NCI-H1436 (cell line): Measurements from ENCODE around the gene MSRB1.
"Not testable (repeated sequence)": the region's sequence is repeated elsewhere in the genome, so short reads cannot be mapped to it uniquely, and the experiment has no call there.

Experiments used
- DNase-seq: peaks from one replicate; lab custom pipeline; 2025; lab: John Stamatoyannopoulos, UW

Gene MSRB1

DNA sequence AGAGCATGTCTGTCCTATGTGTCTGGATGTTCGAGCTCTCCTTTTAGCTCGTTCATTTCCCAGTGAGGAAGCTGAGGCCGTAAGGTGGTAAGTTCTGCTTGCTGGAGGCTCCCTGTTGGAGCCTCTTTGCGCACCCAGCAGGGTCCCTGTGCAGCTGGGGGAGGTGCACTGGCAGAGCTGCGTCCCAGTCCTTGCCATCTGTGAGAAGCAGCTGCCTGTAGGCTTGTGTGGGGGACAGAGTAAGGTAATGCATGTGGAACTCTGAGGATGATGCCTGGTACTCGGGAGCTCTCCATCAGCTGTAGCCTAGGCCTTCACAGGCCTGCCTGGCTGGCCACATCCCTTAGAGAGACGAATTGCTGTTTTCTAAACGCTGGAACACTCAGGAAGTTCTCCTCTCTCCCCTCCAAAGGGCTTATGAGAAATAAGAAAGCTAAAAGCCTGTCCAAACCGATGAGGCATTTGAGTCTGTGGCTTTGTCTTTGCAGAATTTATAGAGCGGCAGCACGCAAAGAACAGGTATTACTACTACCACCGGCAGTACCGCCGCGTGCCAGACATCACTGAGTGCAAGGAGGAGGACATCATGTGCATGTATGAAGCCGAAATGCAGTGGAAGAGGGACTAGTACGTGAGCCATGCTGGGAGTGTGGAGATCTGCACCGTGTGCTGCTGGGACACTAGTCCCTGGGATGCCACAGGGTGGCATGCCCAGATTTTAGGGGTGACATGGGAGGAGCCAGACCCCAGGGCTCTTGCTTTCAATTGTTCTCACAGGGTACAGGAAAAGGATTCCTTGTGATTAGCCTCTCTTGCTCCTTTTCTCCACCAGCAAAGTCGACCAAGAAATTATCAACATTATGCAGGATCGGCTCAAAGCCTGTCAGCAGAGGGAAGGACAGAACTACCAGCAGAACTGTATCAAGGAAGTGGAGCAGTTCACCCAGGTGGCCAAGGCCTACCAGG lies 17.9 kb upstream of the MSRB1 start:
- no peak for DNase-seq

GRCh38 chr16:1959269-1960039 lies 16.5 kb upstream of the MSRB1 start, which contains the start of gene NDUFB10:
Gene NDUFB10 (plus strand): TSS chr16:1959538. CDS start chr16:1959625, 87 bp downstream.
- DNase-seq = peak; percentile 82

DNA sequence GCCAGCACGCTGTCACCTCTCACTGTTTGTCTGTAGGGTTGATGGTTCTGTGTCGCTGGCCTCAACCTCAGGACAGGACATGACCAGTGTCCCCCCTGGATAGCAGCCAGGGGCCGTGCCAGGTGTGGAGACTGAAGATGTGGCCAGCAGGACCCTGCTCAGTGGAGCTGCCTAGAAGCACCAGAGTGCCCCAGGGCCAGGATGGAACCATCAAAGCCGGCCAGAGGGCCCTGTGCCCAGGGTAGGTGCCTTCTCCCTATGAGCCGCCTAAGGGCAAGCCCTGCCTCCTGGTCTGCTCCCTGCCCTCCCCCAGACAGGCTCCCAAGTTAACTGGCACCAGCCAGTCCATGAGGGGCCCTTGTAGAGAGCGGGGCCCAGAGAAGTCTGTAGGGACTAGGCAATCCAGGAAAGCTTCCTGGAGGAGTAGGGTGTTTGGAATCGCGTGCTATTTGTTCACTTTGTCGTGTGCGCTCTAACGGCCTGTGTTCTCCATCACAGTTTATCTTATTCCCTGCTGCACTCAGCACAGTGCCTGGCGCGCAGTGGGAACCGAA lies 15.8 kb upstream of the MSRB1 start:
- DNase-seq = no peak

DNA sequence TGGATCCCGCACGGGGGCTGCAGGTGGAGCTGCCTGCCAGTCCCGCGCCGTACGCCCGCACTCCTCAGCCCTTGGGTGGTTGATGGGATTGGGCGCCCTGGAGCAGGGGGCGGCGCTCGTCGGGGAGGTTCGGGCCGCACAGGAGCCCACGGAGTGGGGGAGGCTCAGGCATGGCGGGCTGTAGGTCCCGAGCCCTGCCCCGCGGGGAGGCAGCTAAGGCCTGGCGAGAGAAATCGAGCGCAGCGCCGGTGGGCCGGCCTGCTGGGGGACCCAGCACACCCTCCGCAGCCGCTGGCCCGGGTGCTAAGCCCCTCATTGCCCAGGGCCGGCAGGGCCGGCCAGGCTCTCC lies 15.1 kb upstream of the MSRB1 start:
- DNase-seq = not testable (repeated sequence)

DNA sequence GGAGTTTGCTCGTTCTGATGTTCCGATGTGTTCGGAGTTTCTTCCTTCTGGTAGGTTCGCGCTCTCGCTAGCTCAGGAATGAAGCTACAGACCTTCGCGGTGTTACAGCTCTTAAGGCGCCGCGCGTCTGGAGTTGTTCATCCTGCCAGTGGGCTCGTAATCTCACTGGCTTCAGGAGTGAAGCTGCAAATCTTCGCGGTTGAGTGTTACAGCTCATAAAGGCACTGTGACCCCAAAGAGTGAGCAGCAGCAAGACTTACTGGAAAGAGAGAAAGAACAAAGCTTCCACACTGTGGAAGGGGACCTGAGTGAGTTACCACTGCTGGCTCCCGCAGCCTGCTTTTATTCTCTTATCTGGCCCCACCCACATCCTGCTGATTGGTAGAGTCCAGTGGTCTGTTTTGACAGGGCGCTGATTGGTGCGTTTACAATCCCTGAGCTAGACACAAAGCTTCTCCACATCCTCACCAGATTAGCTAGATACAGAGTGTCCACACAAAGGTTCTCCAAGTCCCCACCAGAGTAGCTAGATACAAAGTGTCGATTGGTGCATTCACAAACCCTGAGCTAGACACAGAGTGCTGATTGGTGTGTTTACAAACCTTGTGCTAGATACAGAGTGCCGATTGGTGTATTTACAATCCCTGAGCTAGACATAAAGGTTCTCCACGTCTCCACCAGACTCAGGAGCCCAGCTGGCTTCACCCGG lies 14.6 kb upstream of the MSRB1 start:
- DNase-seq = not testable (repeated sequence)

DNA sequence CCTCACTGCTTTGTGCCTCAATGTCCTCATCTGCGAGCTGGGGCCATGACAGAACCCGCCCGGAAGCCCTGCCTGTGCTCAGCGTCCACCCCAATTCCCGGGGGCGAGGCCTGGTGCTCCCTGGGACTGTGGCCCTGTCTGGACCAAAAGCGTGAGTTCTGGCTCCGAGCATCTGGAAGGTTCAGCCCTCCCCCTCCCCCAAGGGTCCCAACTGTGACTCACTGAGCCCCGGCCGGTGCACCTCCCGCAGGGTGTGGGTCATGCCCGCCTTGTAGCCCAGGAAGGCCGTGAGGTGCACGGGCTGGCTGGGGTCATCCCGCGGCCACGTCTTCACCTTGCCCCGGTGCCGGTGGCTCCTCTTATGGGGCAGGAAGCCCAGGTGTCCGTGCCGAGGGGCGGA lies 10.7 kb upstream of the MSRB1 start:
- no peak for DNase-seq

DNA sequence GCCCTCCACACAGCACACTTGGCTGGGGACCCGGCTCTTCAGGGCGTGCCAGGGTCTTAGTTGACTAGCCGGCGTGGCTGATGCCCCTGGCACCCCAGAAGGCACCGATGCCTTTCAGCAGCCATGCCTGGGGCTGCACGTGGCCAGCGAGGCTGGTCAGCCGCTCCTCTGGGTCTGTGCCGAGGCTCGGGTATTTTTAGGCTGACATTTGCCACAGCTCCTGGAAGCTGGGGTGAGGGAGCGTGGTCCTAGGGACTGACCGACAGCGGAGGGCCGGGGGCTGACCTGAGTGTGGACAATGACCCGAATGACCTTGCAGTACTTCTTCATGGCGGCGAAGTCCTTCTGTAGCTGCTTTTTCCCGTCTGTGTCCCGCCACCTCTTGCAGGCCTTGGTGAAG lies 7.6 kb upstream of the MSRB1 start:
- no peak for DNase-seq

GRCh38 chr16:1950047-1950446 lies 7.0 kb upstream of the MSRB1 start:
- no peak for DNase-seq

DNA sequence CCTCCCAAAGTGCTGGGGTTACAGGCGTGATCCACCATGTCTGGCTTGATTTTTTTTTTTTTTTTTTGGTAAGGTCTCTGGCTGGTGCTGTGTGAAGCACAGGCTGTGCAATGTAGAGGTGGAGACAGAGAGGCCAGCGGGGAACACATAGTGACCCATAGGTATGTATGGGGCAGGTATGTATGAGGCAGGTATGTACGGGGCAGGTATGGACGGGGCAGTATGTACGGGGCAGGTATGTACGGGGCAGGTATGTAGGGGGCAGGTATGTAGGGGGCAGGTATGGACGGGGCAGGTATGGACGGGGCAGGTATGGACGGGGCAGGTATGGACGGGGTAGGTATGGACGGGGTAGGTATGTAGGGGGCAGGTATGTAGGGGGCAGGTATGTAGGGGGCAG lies 6.5 kb upstream of the MSRB1 start:
- no peak for DNase-seq

- no peak for DNase-seq
Measured at GRCh38 chr16:1947369-1947670, 4.3 kb upstream of the MSRB1 start.

GRCh38 chr16:1946495-1947368 lies 3.7 kb upstream of the MSRB1 start:
- DNase-seq = no peak

- DNase-seq = no peak
Measured at GRCh38 chr16:1945559-1946391, 2.8 kb upstream of the MSRB1 start.

GRCh38 chr16:1944612-1945199 lies 1.7 kb upstream of the MSRB1 start:
- DNase-seq = no peak

GRCh38 chr16:1942047-1942809 lies 771 bp downstream of the MSRB1 start:
- DNase-seq = no peak

DNA sequence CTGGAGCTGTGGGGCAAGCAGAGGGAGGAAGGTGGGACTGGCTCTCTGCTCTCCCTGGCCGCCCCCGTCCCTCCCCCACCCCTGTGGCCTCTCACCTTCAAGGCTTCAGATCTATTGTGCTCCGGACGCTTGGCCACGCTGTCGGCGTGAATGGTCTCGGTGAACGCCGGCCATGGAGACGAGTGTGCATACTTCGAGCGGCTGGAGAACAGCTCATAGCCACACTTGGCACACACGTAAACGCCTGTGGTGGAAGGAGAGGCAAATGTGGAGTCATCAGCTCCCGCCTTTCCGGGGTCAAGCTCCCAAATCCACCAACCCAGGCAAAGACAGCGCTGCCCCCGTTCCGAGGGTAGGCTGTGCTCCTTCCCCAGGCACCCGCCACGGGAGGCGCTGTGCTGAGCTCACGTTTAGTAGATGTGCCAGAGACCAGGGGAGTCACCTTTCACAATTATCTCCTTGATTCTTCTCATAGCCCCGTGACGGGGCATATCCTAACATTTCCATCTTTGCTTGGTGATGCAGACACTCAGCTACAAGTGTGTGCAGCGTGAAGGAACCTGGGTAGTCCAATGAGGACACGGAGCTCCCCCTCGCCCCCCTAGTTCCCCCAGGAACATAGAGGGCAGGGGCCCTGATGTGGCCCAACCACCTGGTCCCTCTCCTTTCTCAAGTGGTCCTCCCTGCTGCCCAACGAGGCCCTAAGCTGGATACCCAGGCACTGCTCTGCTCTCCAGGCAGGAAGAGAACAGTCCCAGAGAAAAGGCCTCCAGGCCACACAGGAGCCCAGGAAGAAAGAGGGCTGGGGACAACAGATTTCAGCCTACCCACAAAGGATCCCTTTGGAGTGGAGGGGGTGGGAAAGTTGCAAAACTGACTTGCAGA lies 1.6 kb downstream of the MSRB1 start:
- no peak for DNase-seq

DNA sequence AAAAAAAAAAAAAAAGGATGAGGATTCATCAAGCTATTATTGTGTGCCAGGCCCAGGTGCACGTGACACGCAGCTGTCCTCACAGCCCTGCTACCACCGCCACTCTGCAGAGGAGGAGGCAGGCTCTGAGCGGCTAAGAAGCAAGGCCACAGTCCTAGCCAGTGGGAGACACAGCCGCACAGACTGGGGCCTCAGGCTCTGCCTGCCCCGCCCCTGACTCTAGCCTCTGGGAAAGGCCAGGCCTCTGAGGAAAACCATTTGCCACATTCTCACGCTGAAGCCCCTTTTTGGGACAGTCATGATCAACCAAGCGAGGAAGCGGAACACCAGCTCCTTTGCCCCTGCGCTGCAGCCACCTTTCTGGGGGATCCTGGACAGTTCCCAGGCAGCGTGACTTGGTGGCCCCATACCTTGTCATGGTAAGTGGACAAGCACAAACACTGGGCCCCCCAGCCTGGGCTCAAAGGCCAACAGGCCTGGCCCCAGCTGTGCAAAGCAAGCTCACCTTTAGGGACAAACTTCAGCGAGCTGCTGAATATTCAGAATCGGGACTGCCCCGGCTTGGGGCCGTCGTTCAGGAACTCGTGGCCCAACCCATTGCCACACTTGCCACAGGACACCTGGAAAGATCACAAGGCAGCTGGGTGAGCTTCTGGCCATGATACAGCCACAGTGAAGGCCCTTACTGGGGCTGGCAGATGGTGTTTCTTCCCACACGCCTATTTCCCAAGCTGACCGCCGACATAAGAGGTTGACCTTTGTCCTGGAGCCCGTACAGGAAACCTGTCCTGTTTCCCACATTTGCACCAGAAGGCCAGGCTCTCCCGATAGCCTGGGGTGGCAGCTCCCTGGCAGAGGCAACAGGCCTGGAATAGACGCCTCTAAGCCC lies 2.5 kb downstream of the MSRB1 start:
- no peak for DNase-seq

GRCh38 chr16:1939833-1940232 lies 3.2 kb downstream of the MSRB1 start:
- DNase-seq = not testable (repeated sequence)
